IMR-90 (cell line): ENCODE data around the gene DPCD. TPM values are rescaled to one million over a fixed set of nuclear protein-coding genes. Genes with fewer than 3 reads are reported as not detected.

Experiments
- ATAC-seq: fragments of 200-7000 bp; cut with Tn5 transposase; 2 replicates; pipeline ENCODE4 v1.9.1; 2020; ENCODE audit warnings: low read depth, mild to moderate bottlenecking, moderate library complexity
- BruUV-seq: library from RNA; stranded (reverse); fragments of 400-500 nt; replicated peaks from 2 replicates; lab custom pipeline; 2021; lab: Mats Ljungman, UMichigan
- CTCF ChIA-PET: fragments of 300-600 bp; formaldehyde crosslinking; extraction: SDS; loops from one replicate; lab custom pipeline; 2021; ENCODE audit warnings: antibody characterized with exemption; lab: Yijun Ruan, JAX
- POLR2A ChIA-PET: fragments of 300-600 bp; sonication (Branson Sonifier 250); formaldehyde crosslinking; loops from one replicate; lab custom pipeline; 2022; ENCODE audit warnings: antibody characterized with exemption; ENCODE audit not compliant: unreplicated experiment; lab: Charles Lee
- DNase-seq: peaks from one replicate; pipeline ENCODE4 v3.0.0; 2013
- H2AFZ ChIP-seq: replicated peaks from 2 replicates; pipeline ENCODE3; 2013; ENCODE audit warnings: low read length, mild to moderate bottlenecking; ENCODE audit not compliant: poor library complexity
- H2AK5ac ChIP-seq: 2 replicates; pipeline ENCODE4 v1.6.1; 2013; ENCODE audit warnings: low read depth, low read length, inconsistent platforms
- H2AK9ac ChIP-seq: replicated peaks from 2 replicates; pipeline ENCODE3; 2013; ENCODE audit warnings: mild to moderate bottlenecking, low read depth, low read length, moderate library complexity; ENCODE audit not compliant: poor library complexity
- H2BK120ac ChIP-seq: 2 replicates; pipeline ENCODE4 v1.6.1; 2013; ENCODE audit warnings: low read depth, low read length, inconsistent platforms
- H2BK15ac ChIP-seq: 3 replicates; pipeline ENCODE4 v1.6.1; 2013; ENCODE audit warnings: low read depth, low read length, inconsistent platforms
- H2BK20ac ChIP-seq: 2 replicates; pipeline ENCODE4 v1.6.1; 2013; ENCODE audit warnings: low read depth, mild to moderate bottlenecking, inconsistent platforms, low read length, moderate library complexity
- H2BK5ac ChIP-seq: 2 replicates; pipeline ENCODE4 v1.6.1; 2013; ENCODE audit warnings: mild to moderate bottlenecking, low read depth, low read length, inconsistent platforms; ENCODE audit not compliant: poor library complexity, severe bottlenecking
- H3K14ac ChIP-seq: replicated peaks from 2 replicates; pipeline ENCODE4 v1.6.1; 2013; ENCODE audit warnings: low read depth, low read length, inconsistent platforms
- H3K18ac ChIP-seq: 2 replicates; pipeline ENCODE4 v1.6.1; 2013; ENCODE audit warnings: low read depth, low read length, control low read depth
- H3K23ac ChIP-seq: 2 replicates; pipeline ENCODE4 v1.6.1; 2013; ENCODE audit warnings: low read depth, low read length, inconsistent platforms
- H3K27ac ChIP-seq: 2 replicates; pipeline ENCODE4 v1.5.1; 2013; ENCODE audit warnings: mild to moderate bottlenecking, control low read depth, low read length; ENCODE audit not compliant: insufficient read depth
- H3K27me3 ChIP-seq: 2 replicates; pipeline ENCODE4 v1.6.1; 2013; ENCODE audit warnings: low read length; ENCODE audit not compliant: control insufficient read depth, insufficient read depth
- H3K36me3 ChIP-seq: 2 replicates; pipeline ENCODE4 v1.6.1; 2013; ENCODE audit warnings: low read length, mixed read lengths; ENCODE audit not compliant: control insufficient read depth, insufficient read depth
- H3K4ac ChIP-seq: 2 replicates; pipeline ENCODE4 v1.6.1; 2013; ENCODE audit warnings: low read depth, low read length, inconsistent platforms
- H3K4me1 ChIP-seq: 2 replicates; pipeline ENCODE4 v1.6.1; 2013; ENCODE audit warnings: low read length, mixed read lengths; ENCODE audit not compliant: control insufficient read depth, insufficient read depth
- H3K4me2 ChIP-seq: 2 replicates; pipeline ENCODE4 v1.6.1; 2013; ENCODE audit warnings: low read depth, mild to moderate bottlenecking, control low read depth, low read length, moderate library complexity
- H3K4me3 ChIP-seq: 2 replicates; pipeline ENCODE4 v1.5.1; 2013; ENCODE audit warnings: low read depth, mild to moderate bottlenecking, control low read depth, low read length, moderate library complexity; ENCODE audit not compliant: insufficient read depth
- H3K56ac ChIP-seq: 2 replicates; pipeline ENCODE4 v1.6.1; 2013; ENCODE audit warnings: low read length, inconsistent platforms; ENCODE audit not compliant: insufficient read depth; ENCODE audit errors: extremely low read depth
- H3K79me1 ChIP-seq, 2 experiments: 2 replicates each; pipeline ENCODE4 v1.6.1; 2013; ENCODE audit warnings: low read length in 2 of 2, inconsistent platforms in 1 of 2, low read depth in 1 of 2
- H3K9ac ChIP-seq: 2 replicates; pipeline ENCODE4 v1.6.1; 2013; ENCODE audit warnings: low read depth, low read length, control low read depth
- H3K9me1 ChIP-seq: 2 replicates; pipeline ENCODE4 v1.6.1; 2013; ENCODE audit warnings: low read length, inconsistent platforms; ENCODE audit not compliant: insufficient read depth
- H3K9me3 ChIP-seq: 2 replicates; pipeline ENCODE4 v1.6.1; 2013; ENCODE audit warnings: low read length; ENCODE audit not compliant: control insufficient read depth, insufficient read depth
- H4K20me1 ChIP-seq: 2 replicates; pipeline ENCODE4 v1.6.1; 2013; ENCODE audit warnings: low read length, inconsistent platforms; ENCODE audit not compliant: insufficient read depth
- H4K5ac ChIP-seq: 2 replicates; pipeline ENCODE4 v1.6.1; 2013; ENCODE audit warnings: mild to moderate bottlenecking, low read depth, low read length, control low read depth
- H4K8ac ChIP-seq, 2 experiments: 2 replicates each; pipeline ENCODE4 v1.6.1; 2013; ENCODE audit warnings: low read depth in 2 of 2, low read length in 2 of 2, control low read depth in 1 of 2, inconsistent platforms in 1 of 2
- H4K91ac ChIP-seq: 2 replicates; pipeline ENCODE4 v1.6.1; 2013; ENCODE audit warnings: low read depth, low read length, inconsistent platforms; ENCODE audit not compliant: insufficient read depth
- CEBPB ChIP-seq: IDR thresholded peaks from 2 replicates; pipeline ENCODE4 v1.6.1; 2012; ENCODE audit warnings: low read depth, low read length, improper control_type of control experiment
- CHD1 ChIP-seq: IDR thresholded peaks from 2 replicates; pipeline ENCODE4 v1.6.1; 2012; ENCODE audit warnings: low read depth, low read length, improper control_type of control experiment
- CTCF ChIP-seq: conservative IDR thresholded peaks from 2 replicates; pipeline ENCODE4 v1.5.1; 2012; ENCODE audit warnings: mild to moderate bottlenecking, low read depth, low read length, improper control_type of control experiment
- MAFK ChIP-seq: IDR thresholded peaks from 2 replicates; pipeline ENCODE4 v1.6.1; 2012; ENCODE audit warnings: low read depth, low read length, improper control_type of control experiment
- POLR2A ChIP-seq: IDR thresholded peaks from 2 replicates; pipeline ENCODE4 v1.6.1; 2012; ENCODE audit warnings: mild to moderate bottlenecking, low read depth, low read length
- RAD21 ChIP-seq: IDR thresholded peaks from 2 replicates; pipeline ENCODE4 v1.6.1; 2012; ENCODE audit warnings: low read length, improper control_type of control experiment
- USF2 ChIP-seq: fragments of 150-350 bp; IDR thresholded peaks from 2 replicates; pipeline ENCODE4 v1.6.1; 2017; ENCODE audit warnings: mild to moderate bottlenecking, antibody characterized with exemption, low read length, low read depth
- WGBS, 2 experiments: methylation state at CpG; one replicate each; pipeline versions ENCODE4 v1.1.5 to v1.1.7; 2013; ENCODE audit warnings: missing lambda C conversion rate in 2 of 2; ENCODE audit not compliant: insufficient read length in 1 of 2; ENCODE audit errors: extremely low coverage in 2 of 2; 5-methylcytosine and 5-hydroxymethylcytosine counted together
- dilution Hi-C: fragments of 300-500 bp; cut with HindIII; formaldehyde crosslinking; loops from one replicate; pipeline ENCODE4 v1.14.3; 2018; ENCODE audit warnings: low sequenced_read_pairs; ENCODE audit not compliant: unreplicated experiment
- in situ Hi-C: fragments of 300-500 bp; cut with MboI; formaldehyde crosslinking; loops from 3 replicates; pipeline ENCODE4 v1.14.3; 2019; ENCODE audit warnings: low sequenced_read_pairs, inconsistent platforms, mixed read lengths
- intact Hi-C: fragments of 100-400 bp; cut with micrococcal nuclease; formaldehyde crosslinking; loops from 2 replicates; pipeline ENCODE4 v1.10.0; 2022
- polyA plus RNA-seq, 3 experiments: library from polyadenylated mRNA; depleted of rRNA; stranded (reverse); fragments of >200 nt; gene quantifications; 2 replicates each; pipeline ENCODE4 v1.2.3, GENCODE V29; 2012; ENCODE audit warnings: low replicate concordance in 1 of 3
- total RNA-seq: library from RNA; depleted of rRNA; stranded (reverse); fragments of >200 nt; gene quantifications from 2 replicates; pipeline ENCODE4 v1.2.3, GENCODE V29; 2012

Gene DPCD
- total and polyA plus RNA-seq, 2 of the 4 experiments (the other 2 are of a cell fraction), result 59.1 to 73.7 TPM

DNA sequence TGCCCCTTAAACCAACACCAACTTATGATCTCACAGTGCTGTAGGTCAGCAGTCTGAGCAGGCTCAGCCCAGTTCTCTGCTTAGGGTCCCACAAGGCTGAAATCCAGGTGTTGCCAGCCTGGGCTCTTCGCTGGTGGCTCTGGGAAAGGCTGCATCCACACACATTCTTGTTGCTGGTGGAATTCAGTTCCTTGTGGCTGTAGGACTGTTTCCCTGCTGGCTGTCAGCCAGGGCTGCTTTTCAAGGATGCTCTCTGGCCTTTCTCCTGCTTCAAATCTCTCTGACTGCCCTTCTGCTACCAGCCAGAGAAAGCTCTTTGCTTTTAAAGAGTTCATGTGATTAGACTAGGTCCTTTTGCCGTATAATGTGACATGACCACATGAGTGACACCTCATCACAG, 15.3 kb upstream of the DPCD start:
- Histone ChIP-seq H3K79me1 (no peaks in the 10 kb centered on the region), H4K8ac (no peak overlapping the region), H3K4me1 (peaks cover 5% of the 10 kb centered on the region), H2BK120ac (no peak overlapping the region), H3K9ac (no peak overlapping the region), H3K27me3 (peaks cover 21% of the 10 kb centered on the region), H3K4me2 (no peak overlapping the region), H3K27ac (no peak overlapping the region), H2AK5ac (no peak overlapping the region), H3K9me3 (peaks cover 7% of the 10 kb centered on the region), H3K18ac (no peak overlapping the region), H2AFZ (no peak overlapping the region), H4K91ac (no peak overlapping the region), H3K14ac (no peak overlapping the region), H4K20me1 (no peaks in the 10 kb centered on the region), H2AK9ac (no peak overlapping the region), H3K9me1 (peaks cover 3% of the 10 kb centered on the region; the same call in 1 of the 2 replicates), H2BK20ac (no peak overlapping the region), H3K36me3 (0 out of 2 replicates have a peak, but pooled peaks cover 2% of the 10 kb centered on the region), H3K4me3 (no peak overlapping the region), H3K23ac (no peak overlapping the region), H3K56ac (no peak overlapping the region), H4K5ac (no peak overlapping the region), H3K4ac (no peak overlapping the region), H2BK5ac (no peak overlapping the region), H2BK15ac (no peak overlapping the region)
- no peak for ATAC-seq
- no peak for TF ChIP-seq USF2
- no peak for TF ChIP-seq CEBPB
- TF ChIP-seq CTCF, result no peak
- no peak for TF ChIP-seq POLR2A
- no peak for TF ChIP-seq RAD21
- TF ChIP-seq MAFK, result no peak
- TF ChIP-seq CHD1, result no peak
- intact Hi-C loops (no loop called here), in situ Hi-C loops (loop anchor here (5.0 kb wide), 1 partner anchor 360 kb away; no protein-coding TSS in a partner anchor), dilution Hi-C loops (no loop called here)
- WGBS, 2 experiments, result no CpG with 5 or more reads among the region's 2 CpGs
- ChIA-PET POLR2A (no interaction called here), CTCF (interaction anchor here (0.5 kb wide), 1 partner anchor 1297 kb away, joined by 3 read pairs; no protein-coding TSS in a partner anchor)
- BruUV-seq, result no TSS peak
- no peak for DNase-seq
